Subcutaneous adipose tissue (tissue), 4 donors: ENCODE measurements around the gene GTF2A2. TPM values are rescaled to one million over a fixed set of nuclear protein-coding genes. Genes with fewer than 3 reads are reported as not detected.

Source experiments
- CTCF ChIP-seq: fragments of 450-650 bp; IDR thresholded peaks from one replicate; pipeline ENCODE4 v1.5.1; 2016; ENCODE audit warnings: low read depth, mild to moderate bottlenecking, control low read depth, antibody characterized with exemption, moderate library complexity
- total RNA-seq, 4 donors: library from RNA; depleted of rRNA; stranded (reverse); fragments of >200 nt; gene quantifications; one replicate each; pipeline ENCODE4 v1.1.0, GENCODE V29; 2016

The GTF2A2 gene
- 10 to 100 TPM; 24.3 to 44.5 (median 28.4) TPM for total RNA-seq

DNA sequence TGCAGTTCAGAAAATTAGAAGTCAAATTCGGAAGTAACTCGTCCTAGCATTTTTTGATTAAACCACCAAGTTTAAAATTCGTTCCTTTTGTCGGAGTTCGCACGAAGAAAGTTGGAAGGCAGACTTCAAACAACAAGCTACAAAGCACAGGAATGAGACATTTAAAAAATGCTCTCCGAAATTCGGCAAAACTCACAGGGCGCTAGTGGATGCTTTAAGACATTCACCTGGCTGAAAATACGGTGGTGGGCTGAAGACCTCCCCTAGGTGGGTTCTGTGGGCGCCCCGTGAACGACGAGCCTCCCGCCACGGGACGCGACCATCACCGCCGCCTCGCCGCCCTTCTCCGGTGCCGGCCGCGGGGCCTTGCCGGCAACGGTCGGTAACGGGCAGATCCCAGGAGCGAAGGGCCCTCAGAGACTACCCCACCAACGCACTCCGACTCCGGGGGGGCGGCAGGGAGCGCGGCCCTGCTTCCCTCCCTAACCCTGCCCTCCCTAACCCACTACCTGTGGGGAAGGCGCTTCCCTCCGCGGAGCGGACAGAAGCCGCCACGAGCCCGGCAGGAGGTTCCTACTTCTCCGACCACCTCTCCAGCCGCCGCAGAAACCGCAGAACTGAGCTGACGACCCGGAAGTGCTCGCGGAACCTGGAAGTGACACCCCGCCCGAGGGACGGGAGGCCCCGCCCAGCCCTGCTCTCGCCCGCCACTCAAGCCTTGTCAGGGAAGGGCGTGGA, at the start of gene GTF2A2:
TSS of gene GTF2A2 (minus strand) at position 619 of the 738 bp plus-strand sequence. CDS start 5,238 bp downstream, outside the sequence.
- TF ChIP-seq CTCF = no peak

GRCh38 chr15:59703979-59704796, 46.9 kb upstream of the GTF2A2 start:
- no peak for TF ChIP-seq CTCF

GRCh38 chr15:59702351-59702750, 45.0 kb upstream of the GTF2A2 start:
- TF ChIP-seq CTCF = no peak

- no peak for TF ChIP-seq CTCF
Measured at GRCh38 chr15:59701880-59702279, 44.6 kb upstream of the GTF2A2 start.

DNA sequence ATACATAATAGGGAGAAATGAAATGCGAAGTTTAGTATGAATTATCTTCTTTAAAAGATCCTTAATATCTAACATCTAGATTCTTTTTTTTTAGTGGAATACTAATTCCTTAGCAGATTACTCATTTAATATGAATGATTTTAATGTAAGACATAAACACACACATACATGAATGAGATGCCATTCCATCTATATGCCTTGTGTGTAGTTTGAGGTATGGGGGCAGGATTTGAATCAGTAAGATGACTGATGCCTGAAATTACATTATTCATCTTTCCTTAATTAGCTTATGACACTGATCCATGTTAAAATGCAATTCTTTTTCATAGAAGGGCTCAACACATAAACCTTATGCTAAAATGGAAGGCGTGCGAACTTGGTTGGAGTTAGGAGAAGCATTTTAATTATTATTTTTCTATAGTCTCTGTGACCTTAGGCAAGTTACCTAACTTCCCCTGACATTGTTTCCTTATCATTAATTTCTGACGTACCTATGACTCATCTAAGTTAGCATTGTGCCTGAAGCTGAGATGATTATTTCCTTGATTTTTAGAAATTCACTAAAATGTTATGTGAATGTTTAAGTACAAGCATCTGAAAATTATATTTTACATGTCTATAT, 42.6 kb upstream of the GTF2A2 start:
- no peak for TF ChIP-seq CTCF

DNA sequence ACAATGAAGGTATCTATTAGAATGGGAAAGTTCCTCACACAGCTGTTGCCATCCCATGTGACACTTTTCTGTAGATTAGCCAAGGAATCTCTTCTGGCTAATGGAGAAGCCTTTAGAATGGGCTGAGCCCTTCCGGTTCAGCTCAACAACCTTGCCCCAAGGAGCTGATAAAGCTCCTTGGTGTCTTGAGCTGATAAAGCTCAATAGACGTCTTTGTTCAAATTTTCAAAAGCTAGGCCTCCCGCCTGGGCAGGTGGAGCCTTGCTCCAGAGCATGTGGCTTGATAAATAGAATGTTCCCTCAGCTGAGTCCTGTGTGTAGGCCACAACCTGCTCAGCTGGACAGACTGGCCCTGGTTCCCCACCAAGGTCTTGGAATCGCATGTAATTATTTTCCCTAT, 39.0 kb upstream of the GTF2A2 start:
- TF ChIP-seq CTCF = no peak

GRCh38 chr15:59694779-59695178, 37.5 kb upstream of the GTF2A2 start:
- no peak for TF ChIP-seq CTCF
